ENCODE results near the gene TTC27. TPM values are rescaled to one million over a fixed set of nuclear protein-coding genes. Genes with fewer than 3 reads are reported as not detected.

The TTC27 gene
- total and polyA plus RNA-seq, 10 of the 15 experiments (the other 5 are each of a cell fraction or from before 2014, with no cell fraction given) = 20.4 to 34.9 (median 26.0) TPM

DNA sequence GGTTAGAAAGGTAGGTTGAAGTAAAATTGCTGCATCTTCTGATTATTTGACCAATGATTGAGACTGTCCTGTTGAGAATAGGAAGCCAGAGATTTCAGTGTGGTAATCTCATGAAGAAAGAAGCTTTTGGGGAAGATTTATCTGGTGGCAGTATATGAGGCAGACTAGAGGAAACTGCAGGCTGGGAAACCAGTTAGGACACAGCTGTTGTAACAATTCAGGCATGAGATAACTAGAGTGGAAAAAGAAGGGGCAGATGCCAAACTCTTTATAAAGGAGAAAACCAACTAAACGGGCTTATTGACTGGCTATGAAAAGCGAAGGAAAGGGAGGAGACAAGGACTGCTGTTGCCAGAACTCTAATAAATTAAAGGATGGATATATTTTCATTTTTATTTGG, 155.6 kb downstream of the TTC27 start:
- no peak for TF ChIP-seq CREB1 (IDR thresholded peaks at IDR 0.05; ENCODE audit: low read depth)
- TF ChIP-seq YBX1 (IDR thresholded peaks at IDR 0.05) = no peak
- TF ChIP-seq EZH2 (IDR thresholded peaks at IDR 0.05; ENCODE audit: borderline replicate concordance, control insufficient read depth, low read depth, low read length) = no peak
- no peak for TF ChIP-seq NRF1 (conservative IDR thresholded peaks at IDR 0.05; ENCODE audit: low read depth, low read length)
- TF ChIP-seq PAX8 (IDR thresholded peaks at IDR 0.05) = no peak
- ChIA-PET CTCF (interaction anchor here (0.7 to 1.4 kb wide), 3 partner anchors 10 to 730 kb away, joined by 3 read pairs; no protein-coding TSS in a partner anchor), POLR2A (no interaction called here), RAD21 (ENCODE audit: unreplicated experiment) (no interaction called here), SMC1A (ENCODE audit: uncharacterized antibody, unreplicated experiment) (interaction anchor here (0.9 to 1.0 kb wide), 2 partner anchors 7 to 9 kb away, joined by 3 read pairs; no protein-coding TSS in a partner anchor)
- no peak for ATAC-seq
- intact Hi-C loops (cut with micrococcal nuclease; ENCODE audit: unreplicated experiment) (no loop called here), in situ Hi-C loops (cut with MboI) (no loop called here)
- no peaks in the 10 kb centered on the region for H3K4me1 ChIP-seq (ENCODE audit: control insufficient read depth, insufficient read depth, low read length)
- BruUV-seq (replicated peaks) = TSS peak; percentile 30
- no peaks in the 10 kb centered on the region for H3K79me2 ChIP-seq (ENCODE audit: control insufficient read depth, insufficient read depth, low read length)
- no peaks in the 10 kb centered on the region for H4K20me1 ChIP-seq (ENCODE audit: control insufficient read depth, insufficient read depth)
- WGBS (ENCODE audit: insufficient coverage, insufficient replicate concordance, low lambda C conversion rate, missing lambda C conversion rate) = 100% methylated on average over 2 of the region's 2 CpGs
- no peak overlapping the region for H3K4me2 ChIP-seq (ENCODE audit: control insufficient read depth, insufficient read depth)
- no peak for FAIRE-seq
- no peak overlapping the region for H2AFZ ChIP-seq (ENCODE audit: control insufficient read depth, low read depth, low read length)
- H3K27me3 ChIP-seq (replicated peaks in 1 of 2; ENCODE audit: control insufficient read depth in 2 of 2, insufficient read depth in 2 of 2, low read length in 1 of 2) = no peaks in the 10 kb centered on the region
- no peak overlapping the region for H3K9ac ChIP-seq (ENCODE audit: control insufficient read depth, insufficient read depth, low read length)
- peaks cover 0 to 1% of the 10 kb centered on the region in 2 experiments; a peak in 2 of 4 replicates for H3K36me3 ChIP-seq (ENCODE audit: control insufficient read depth in 2 of 2, insufficient read depth in 2 of 2, low read length in 1 of 2)
- H3K27ac ChIP-seq (ENCODE audit: control insufficient read depth, insufficient read depth) = no peak overlapping the region
- no peak overlapping the region for H3K4me3 ChIP-seq
- peaks cover 5% of the 10 kb centered on the region; the same call in 2 of the 3 replicates for H3K9me3 ChIP-seq (replicated peaks; ENCODE audit: control insufficient read depth, insufficient read depth, low read length)
- no peak for DNase-seq (ENCODE audit: low read depth, low spot score)

DNA sequence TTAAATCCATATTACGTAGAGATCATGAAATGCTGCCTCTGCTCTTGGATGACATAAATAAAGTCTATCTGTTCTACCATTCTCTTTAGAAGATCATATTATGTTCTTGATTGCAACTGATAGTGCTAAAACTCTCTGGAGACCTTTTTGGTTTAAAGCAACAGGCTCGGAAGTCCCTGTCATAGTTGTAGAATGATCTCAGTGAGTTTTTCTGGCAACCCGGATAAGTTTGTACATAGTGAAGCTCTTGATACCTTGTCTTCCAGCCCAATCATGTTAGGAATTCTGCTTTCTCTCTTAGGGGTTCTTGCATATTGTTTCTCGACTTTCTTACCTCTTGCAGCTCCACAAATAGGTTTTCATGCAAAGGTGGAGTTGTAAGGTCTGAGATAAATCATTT, 156.1 kb downstream of the TTC27 start:
- DNase-seq (ENCODE audit: low read depth, low spot score) = no peak
- Histone ChIP-seq H4K20me1 (ENCODE audit: control insufficient read depth, insufficient read depth) (no peaks in the 10 kb centered on the region), H3K79me2 (ENCODE audit: control insufficient read depth, insufficient read depth, low read length) (no peaks in the 10 kb centered on the region), H3K9ac (ENCODE audit: control insufficient read depth, insufficient read depth, low read length) (no peak overlapping the region), H3K4me1 (ENCODE audit: control insufficient read depth, insufficient read depth, low read length) (no peaks in the 10 kb centered on the region), H3K27ac (ENCODE audit: control insufficient read depth, insufficient read depth) (no peak overlapping the region), H3K4me2 (ENCODE audit: control insufficient read depth, insufficient read depth) (no peak overlapping the region), H3K27me3 (replicated peaks in 1 of 2; ENCODE audit: control insufficient read depth in 2 of 2, insufficient read depth in 2 of 2, low read length in 1 of 2) (no peaks in the 10 kb centered on the region), H3K9me3 (replicated peaks; ENCODE audit: control insufficient read depth, insufficient read depth, low read length) (peaks cover 5% of the 10 kb centered on the region; the same call in 2 of the 3 replicates), H3K36me3 (ENCODE audit: control insufficient read depth in 2 of 2, insufficient read depth in 2 of 2, low read length in 1 of 2) (peaks cover 0 to 1% of the 10 kb centered on the region in 2 experiments; a peak in 1 of 4 replicates), H3K4me3 (no peak overlapping the region), H2AFZ (ENCODE audit: control insufficient read depth, low read depth, low read length) (no peak overlapping the region)
- ChIA-PET RAD21 (ENCODE audit: unreplicated experiment) (no interaction called here), POLR2A (no interaction called here), SMC1A (ENCODE audit: uncharacterized antibody, unreplicated experiment) (interaction anchor here (1.0 kb wide), 1 partner anchor 8 kb away, joined by 3 read pairs; no protein-coding TSS in a partner anchor), CTCF (interaction anchor here (0.8 to 1.3 kb wide), 2 partner anchors 9 to 11 kb away, joined by 3 to 4 read pairs; no protein-coding TSS in a partner anchor)
- TF ChIP-seq IKZF2 (IDR thresholded peaks at IDR 0.05) (no peak), GATAD2B (conservative IDR thresholded peaks at IDR 0.05; ENCODE audit: low read depth) (no peak), NFXL1 (IDR thresholded peaks at IDR 0.05; ENCODE audit: borderline replicate concordance) (no peak), PAX5 (IDR thresholded peaks at IDR 0.05; ENCODE audit: borderline replicate concordance, low read depth, low read length) (no peak), ZSCAN29 (IDR thresholded peaks at IDR 0.05) (no peak), SMAD5 (IDR thresholded peaks at IDR 0.05; ENCODE audit: low read depth) (no peak), LARP7 (IDR thresholded peaks at IDR 0.05) (no peak)
- TF ChIP-seq, protein P1, sequence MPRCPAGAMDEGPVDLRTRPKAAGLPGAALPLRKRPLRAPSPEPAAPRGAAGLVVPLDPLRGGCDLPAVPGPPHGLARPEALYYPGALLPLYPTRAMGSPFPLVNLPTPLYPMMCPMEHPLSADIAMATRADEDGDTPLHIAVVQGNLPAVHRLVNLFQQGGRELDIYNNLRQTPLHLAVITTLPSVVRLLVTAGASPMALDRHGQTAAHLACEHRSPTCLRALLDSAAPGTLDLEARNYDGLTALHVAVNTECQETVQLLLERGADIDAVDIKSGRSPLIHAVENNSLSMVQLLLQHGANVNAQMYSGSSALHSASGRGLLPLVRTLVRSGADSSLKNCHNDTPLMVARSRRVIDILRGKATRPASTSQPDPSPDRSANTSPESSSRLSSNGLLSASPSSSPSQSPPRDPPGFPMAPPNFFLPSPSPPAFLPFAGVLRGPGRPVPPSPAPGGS (IDR thresholded peaks at IDR 0.05; ENCODE audit: borderline replicate concordance, insufficient read depth, low read depth, low read length, poor library complexity, severe bottlenecking) = no peak
- in situ Hi-C loops (cut with MboI) = no loop called here
- BruUV-seq (replicated peaks) = no TSS peak
- WGBS (ENCODE audit: insufficient coverage, insufficient replicate concordance, low lambda C conversion rate, missing lambda C conversion rate) = 99% methylated on average over 4 of the region's 4 CpGs
- FAIRE-seq = no peak
- no peak for ATAC-seq
- intact Hi-C loops (cut with micrococcal nuclease; ENCODE audit: unreplicated experiment) = no loop called here
